ENCODE data around the gene CACNA2D3.

The CACNA2D3 gene

DNA sequence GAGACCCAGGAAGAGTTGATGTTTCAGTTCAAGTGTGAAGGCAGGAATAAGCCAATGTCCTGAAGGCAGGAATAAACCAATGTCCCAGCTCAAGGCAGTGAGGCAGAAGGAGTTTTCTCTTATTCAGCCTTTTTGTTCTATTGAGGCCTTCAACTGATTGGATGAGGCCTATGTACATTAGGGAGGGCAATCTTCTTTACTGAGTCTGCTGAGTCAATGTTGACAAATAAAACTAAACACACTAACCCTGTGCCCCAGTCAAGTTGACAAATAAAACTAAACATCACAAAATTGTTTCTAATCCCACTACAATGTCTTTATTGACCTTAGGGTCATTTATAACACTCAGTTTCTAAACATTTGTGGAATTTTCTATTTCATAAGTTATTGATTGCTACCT, 100.0 kb downstream of the CACNA2D3 start:
- ATAC-seq, result no peak

DNA sequence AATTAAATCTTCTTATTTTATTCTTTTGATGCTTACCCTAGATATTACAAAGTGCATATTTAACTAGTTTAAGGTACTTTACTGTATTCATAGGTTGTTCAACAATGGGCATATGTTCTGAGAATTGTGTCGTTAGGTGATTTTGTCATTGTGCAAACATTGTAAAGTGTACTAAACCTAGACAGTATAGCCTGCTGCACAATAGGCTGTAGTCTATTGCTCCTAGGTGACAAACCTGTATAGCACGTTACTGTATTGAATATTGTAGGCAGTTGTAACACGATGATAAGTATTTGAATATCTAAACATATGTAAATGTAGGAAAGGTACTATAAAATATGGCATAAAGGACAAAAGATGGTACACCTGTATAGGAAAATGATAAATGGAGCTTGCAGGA, 100.7 kb downstream of the CACNA2D3 start:
- no peak for ATAC-seq

DNA sequence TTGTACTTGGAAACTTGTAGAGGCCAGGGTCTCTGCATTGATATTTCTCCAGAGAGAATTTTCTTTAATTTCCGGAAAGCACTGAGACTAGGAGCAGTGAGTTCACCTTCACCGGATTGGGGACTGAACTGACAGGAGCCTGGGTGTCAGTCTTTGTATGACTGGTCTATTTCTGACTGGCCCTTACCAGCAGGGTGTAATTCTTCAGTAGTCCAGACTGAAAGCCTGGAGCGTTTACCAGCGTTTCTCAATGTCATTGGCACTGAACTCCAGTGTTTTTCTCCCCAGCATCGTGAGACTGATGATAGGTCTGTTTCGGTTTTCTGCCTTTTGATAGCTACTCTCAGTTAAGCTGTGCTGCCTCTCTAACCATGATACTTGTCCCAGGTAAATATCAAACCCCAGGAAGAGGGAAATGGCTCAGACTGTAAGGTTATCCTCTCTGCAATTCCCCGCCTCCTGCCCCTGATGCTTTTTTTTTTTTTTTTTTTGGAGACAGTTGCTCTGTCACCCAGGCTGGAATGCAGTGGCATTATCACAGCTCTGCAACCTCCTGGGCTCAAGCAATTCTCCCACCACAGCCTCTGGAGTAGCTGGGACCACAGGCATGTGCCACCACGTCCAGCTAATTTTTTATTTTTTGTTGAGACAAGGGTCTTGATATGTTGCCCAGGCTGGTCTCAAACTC, 103.6 kb downstream of the CACNA2D3 start:
- no peak for ATAC-seq

DNA sequence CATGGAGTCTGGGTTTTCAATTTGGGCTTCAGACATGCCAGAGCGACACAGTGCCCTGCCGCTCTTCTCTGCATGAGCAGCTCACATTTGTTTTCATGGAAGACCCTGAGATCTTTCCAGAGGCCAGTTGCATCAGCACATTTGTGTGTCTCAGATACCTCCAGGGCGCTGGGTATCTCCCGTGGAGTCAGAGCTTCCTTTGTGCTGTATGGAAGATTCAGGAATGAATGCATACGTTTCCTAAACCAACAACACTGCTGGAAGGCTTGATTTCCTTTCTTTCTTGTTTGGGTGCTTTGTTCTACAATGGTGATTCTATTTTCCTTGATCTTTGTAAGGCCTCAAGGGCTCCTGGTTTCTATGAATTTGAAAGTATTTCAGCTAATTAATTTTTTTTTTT, 106.5 kb downstream of the CACNA2D3 start:
- no peak for ATAC-seq

DNA sequence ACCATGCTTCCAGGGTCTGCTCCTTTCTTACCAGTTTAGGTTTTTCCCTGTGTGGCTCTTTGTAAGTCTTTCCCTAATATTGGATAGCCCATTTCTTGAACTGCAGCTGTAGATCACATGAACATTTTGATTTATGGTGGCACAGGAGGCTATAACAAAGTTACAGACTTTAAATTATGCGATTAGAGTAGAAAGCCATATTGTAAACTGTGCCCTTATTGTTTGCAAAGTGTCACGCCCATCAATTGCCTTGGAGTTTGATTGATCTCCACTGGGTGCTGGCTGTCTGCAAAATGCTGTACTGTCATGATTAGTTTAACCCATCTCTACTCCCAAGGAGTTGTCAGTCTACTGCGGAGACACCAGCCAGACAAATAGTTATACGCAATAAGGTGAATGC, 110.3 kb downstream of the CACNA2D3 start:
- ATAC-seq, result no peak

DNA sequence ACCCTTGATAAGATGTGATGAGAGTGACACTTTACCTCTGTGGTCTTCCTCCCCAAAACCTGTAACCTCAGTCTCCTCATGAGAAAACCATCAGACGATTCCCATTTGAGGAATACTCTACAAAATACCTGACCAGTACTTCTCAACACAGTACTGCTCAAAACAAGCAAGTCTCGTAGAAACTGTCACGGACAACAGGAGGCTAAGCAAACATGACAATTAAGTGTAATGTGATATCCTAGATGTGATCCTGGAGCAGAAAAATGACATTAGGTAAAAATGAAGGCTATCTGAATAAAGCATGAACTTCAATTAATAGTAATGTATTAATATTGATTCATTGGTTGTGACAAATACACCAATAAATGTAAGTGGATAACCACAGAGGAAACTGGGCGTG, 113.6 kb downstream of the CACNA2D3 start:
- no peak for ATAC-seq

DNA sequence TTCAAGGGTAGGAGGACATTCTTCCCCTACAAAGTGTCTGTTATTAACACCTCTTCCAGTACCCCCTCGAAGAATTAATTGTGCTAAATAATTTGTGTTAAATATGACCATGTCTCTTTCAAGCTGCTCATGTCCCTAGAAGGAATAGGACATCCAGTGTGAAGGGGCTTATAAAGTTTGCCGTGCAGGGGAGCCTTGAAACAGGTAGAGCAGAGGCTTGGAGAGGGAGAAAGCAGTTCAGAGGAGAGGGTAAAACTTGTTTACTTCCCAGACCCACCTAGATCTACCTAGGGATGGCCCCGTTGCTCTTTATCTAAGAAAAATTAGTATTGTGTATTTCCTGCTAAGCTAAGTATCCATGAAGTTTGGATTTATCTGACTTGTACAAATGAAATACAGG, 114.8 kb downstream of the CACNA2D3 start:
- ATAC-seq, result no peak

DNA sequence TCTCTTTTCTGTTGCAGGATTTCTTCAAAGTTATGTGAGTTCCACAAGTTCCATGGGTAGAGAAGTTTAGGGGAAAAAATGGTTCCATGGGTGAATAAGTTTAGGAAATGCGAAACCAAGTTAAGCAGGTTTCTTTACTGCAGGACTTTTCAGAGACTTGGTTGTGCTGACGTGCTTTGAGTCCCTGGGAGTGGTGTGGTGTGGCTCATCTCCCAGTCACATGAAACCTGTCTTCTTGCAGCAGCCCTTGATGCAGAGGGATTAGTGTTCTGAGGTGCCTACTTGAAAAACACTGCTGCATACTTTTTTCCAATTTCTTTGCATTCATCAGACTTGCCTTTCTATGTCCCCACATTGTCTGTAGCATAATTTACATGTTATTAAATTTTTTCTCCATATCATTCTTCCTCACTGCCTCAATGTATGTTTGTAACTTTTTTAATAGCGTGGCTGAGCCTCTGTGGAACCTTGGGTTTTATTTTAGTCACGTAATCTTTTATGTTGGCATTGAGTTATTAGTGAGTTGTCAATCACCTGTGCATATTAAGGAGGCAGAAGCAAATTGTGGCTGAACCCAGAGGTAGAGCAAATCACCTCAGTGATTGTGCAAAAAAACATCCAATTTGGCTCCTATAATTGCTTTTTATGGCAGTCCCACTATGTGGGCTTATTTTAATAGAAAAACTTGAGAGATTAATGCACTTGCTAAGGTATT, 115.6 kb downstream of the CACNA2D3 start:
- ATAC-seq, result no peak

DNA sequence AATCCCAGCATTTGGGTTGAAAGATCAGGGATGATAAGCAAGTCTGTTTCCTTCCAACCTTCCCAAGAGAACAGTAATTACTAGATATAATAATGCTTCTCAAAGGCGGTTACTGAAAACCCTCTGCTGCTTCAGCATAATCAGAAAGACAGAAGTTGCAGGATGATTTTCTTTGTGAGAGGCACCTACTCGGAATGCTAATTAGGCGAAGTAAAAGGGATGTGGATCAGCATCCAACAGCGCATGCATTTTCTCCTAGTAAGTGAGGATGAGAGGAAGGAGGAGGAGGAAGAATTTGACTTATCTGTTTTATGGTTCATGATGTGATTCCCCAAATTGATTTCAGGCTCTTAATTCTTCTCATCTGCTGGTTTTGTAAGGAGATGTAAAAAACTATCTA, 118.0 kb downstream of the CACNA2D3 start:
- ATAC-seq, result no peak

DNA sequence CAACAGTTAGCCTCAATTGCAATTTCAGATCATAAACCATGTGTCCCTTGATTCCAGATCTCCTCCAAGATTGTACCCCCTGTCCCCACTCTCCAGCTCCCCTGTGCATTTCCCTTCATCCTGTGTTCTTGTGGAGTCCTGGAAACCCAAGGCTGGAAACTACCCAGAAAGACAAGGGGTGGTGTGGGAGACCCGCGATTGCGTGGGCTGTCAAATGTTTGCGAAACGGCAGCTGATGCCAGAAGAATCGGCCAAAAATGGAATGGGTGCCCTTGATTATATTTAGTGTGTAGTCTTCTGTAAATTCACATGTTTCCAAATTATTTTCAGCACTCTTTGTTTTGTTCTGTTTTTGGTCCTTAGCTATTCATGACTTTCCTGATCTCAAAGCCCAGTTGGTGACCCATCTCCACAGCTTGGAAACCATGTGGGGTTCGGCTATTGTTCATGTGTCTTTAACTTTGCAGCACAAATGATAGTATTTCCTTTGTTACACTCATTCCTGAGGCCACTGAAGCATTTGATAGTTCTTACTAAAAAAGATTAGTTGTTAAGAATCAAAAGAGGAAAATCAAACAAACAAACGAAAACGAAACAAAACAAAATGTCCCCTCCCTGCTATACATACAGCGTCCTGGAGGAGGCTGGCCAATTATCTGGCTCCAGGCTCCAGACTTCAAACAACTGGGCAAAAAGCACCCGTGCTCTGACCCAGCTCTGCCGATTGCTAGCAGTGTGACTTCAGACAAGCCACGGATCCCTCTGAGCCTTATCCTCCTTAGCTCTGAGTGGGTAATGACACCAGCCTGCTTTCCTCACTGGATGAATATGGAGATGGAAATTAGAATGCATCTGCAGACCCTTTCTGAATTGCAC, 120.9 kb downstream of the CACNA2D3 start:
- no peak for ATAC-seq

DNA sequence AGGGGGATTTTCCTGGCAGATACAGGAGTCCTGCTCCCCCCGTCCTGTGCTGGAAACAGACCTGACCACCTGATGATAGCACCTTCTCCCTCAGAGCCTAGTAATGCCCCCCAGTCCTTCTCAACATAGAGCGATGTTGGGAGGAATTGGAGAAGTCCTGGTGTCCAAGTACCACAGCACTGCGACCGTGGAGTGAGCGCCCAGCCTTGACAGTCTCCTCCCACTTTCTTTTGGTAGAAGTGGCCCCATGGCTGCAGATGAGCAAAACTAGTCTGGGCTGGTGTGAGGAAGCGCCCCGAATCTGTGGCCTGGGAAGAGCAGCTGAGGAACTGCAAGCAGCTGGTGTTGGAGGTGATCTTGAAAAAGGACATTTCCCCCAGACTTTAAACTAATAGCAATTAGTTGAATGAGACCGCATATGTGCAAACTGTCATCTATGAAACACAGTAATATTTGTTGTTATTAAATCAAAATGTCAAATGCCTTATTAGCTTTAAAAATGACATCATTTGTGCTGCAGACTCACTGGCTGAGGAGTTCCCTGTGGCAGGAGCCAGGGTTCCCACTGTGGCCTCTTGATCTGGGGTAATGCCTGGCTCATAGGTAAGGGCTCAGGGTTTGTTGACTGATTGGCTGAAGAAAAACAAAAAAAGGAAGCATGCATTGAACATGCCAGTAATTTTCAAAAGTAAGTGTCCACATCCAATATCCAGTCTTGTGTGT, 121.8 kb downstream of the CACNA2D3 start:
- ATAC-seq, result no peak

DNA sequence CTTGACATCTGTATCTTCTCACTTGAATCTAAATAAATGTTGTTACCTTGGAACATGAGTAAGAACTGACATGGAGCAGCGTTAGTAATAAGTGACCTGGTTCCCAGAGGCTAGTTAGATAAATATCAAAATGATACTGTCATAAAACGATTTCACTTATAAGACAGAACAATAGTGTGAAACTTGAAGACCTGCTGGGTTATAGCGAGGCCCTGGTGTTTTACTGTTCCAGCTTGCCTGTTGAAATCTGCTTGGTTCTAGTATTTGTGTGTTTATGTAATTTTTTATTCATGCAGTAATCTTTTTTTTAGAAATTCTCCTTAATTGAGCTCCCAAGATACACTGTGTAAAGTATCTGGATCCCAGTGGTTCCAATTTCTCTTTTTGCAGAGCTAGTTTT, 129.4 kb downstream of the CACNA2D3 start:
- no peak for ATAC-seq

DNA sequence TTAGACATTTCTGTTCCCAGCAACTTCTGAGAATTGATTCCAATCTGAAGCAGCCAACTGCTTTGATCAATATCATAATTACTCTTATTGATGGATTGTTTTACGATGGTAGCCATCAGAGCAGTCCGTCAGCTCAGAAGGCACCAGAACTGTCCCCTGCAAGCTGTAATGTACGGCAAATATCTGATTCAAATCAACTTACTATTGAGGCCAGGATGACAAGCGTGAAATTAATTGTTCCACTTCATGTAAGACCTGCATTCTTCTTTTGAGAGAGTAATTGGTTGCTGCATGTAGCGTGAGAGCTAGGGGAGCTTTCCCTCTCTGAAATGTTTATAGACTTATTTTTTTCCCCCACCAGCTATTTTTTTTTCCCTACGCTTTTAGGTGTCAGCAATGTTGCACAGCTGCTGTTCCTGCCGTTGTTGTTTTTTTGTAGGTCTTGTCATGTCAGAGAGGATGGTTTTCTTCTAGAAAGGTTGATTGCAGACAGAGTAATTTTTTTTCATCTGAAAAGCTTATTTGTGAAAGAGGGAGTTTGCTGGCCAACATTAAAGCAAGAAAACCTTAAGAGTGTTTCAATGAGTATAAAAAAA, 134.9 kb downstream of the CACNA2D3 start:
- ATAC-seq, result no peak

DNA sequence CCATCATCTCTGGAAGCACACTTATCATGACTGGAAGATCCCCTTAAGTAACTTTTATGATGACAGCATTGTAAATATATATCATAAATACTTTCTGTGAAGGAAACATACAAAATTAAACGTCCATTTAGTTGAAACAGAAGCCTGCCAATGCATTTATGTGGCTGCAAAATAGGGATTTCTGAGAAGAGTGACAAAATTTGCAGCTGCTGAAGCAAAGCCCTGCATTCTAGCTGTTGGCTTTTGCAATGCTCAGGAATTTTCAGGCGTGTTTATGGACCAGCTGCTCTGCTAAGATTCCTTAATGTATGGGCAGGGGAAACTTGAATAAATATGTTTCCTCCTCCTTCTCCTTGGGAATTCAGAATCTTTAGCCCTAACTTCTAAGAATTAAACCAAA, 137.3 kb downstream of the CACNA2D3 start:
- ATAC-seq, result no peak

DNA sequence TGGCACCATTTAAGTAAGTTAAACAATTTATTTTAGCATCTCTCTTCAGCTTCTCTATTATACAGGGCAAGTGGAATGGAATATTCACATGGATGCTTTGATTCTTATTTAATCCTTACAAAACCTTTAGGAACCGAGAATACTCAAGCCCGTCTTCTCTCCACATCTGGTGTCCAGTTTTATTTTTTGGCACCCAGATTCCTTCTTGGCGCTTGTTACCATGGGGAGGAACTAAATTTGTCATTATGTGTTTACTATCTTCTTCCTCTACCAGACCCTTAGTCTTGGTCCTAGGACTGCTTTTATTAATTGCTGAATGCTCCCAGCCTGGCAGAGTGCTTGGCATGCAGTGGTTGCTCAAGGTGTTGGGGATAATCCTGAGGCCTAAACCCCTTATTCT, 138.8 kb downstream of the CACNA2D3 start:
- no peak for ATAC-seq

DNA sequence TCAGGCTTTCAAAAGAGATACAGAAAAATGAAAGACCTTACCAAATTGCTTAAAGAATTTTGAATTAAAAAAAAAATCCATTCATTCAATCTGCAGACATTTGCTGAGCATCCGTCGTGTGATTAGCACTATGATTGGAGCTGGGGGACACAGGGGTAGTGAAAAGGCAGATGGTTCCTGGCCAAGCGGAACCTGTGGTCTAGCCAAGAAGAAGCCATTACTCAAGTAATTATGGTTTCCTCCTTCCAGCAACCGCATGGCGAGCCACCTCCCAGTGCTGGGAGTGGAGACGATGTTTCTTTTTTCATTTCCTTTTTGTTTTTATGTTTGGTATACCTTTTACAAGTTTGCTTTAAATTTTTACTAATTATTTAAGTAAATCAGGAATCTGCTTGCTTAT, 140.2 kb downstream of the CACNA2D3 start:
- ATAC-seq, result no peak

DNA sequence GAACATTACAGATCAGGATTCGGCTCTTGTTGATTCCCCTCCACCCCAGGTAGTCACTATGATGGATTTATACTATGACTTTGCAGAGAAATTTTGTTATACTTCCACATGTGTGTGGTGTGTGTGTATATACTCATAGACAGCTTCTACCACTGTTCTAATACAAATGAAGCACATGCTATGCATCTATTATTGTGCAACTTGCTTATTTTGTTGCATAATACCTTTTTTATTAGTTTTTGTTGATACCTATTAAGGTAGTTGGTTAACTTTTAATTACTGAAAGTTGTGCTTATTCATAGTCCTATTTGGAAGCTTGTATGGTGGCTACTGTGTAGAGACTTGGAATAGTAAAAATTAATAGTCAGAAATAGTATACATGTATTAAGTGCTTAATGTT, 140.6 kb downstream of the CACNA2D3 start:
- no peak for ATAC-seq

DNA sequence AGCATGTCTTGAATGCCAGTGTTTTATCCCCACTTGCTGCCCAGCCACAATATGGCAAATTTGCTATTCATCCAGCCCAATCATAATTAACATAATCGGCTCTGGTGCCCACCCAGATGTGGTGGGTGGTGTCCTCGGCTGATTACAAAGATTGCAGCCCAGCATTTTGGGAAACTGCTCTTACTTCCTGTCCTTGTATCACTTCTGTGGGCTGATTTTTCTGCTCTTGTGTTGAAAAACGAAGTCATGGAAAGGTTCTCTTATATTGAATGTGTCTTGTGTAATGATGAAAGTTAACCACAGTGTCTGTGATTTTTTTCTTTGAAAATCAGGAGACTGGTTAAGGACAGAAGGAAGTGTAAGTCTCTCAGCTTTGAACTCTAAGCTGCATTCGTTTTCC, 141.7 kb downstream of the CACNA2D3 start:
- no peak for ATAC-seq

DNA sequence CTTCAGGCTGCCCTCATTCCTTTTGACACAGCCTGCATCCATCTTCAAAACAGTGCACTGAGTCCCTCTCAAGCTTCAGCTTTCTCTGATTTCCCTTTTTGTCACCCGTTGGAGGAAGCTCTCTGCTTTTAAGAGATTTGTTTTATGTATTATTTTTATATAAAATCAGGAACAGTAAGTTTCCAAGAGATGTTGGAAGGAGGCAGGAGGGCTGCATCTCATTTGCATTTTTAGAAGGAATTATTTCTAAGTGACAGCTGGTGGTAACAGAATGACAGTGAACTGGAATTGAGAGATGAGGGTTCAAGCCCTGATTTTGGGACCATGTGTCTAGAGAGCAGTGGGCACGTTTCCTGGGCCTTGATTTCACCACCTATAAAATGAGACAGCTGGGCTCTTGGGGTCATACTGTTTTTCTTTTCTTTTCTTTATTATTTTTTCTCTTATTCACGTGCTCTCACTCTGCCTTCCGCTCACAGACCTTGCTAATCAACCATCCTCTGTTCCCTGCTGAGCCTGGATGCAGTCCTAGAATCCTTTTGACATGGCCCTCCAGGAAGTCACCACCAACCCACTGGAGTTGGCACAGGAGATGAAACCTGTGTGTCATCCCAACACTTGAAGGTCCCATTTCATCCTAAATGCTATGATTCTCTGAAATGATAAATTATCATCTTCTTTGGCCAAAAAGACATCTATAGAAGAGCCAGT, 148.6 kb downstream of the CACNA2D3 start:
- ATAC-seq, result no peak

DNA sequence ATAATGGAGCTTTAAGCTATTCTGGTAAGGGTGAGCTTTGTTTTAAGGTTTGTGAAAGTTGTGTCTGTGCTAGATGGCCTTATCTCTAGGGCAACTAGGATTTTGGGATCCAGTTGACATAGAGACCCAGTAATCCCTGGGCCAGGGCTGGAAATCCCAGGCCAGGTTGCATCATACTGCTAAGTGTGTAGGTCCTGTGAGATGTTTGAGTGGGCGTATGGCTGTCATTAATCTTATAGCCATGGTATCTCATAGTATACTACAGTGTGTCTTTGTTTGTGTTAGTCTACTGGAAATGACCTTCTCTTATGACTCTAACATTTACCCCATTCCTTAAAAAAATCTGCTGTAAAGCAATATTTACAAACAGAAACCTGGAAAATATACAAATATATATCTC, 151.4 kb downstream of the CACNA2D3 start:
- ATAC-seq, result no peak

DNA sequence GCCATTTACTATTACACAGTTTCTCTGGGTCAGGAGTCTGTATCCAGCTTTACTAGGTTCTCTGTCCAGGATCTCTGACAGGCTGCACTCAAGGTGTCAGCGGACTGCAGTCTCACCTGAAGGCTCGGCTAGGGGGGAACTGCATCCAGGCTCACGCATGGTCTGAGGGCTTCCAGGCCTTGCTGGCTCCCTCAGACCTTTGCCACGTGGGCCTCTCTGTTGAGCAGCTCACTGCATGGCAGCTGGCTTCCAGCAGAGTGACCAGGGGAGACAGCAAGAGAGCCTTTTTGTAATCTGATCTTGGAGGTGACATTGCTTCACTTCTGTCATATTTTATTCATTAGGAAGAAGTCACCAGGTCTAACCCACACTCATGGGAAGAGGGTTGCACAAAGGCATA, 152.3 kb downstream of the CACNA2D3 start:
- ATAC-seq, result no peak

DNA sequence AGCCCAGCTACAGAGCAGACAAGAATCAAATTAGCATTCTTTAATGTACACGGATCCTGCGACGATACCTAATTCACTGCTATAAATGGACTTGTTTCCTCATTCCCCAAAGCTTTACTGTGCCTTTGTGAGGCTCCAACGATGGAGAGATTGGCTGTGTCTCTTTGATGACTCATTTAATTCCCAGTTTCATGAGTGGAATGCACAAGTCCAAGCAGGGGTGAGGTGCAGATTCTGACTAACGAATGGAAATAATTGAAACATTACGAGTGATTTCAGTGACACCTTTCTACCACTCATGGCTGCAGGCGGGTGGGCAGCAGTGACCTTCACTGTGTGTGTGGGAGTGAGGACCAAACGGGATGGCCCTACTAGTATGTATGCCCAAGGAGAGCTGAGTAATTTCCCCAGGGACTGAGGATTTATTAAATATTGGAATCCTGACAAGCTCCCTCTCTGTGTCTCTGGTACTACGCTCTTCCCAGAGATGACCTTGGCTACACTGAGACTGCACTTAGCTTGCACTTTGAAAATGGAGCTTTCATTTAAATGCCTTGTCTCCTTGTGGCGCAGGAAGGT, 156.7 kb downstream of the CACNA2D3 start:
- ATAC-seq, result no peak
